A549 treated with Hydrocortisone at 1 μM for 4 hours (cell line): ENCODE measurements around the gene GARIN5B. TPM values are rescaled to one million over a fixed set of nuclear protein-coding genes. Genes with fewer than 3 reads are reported as not detected.

Source experiments
- total RNA-seq: library from RNA; stranded (reverse); fragments of 200-300 nt; extraction: Qiagen RNA extraction; gene quantifications from 5 replicates; pipeline ENCODE4 v1.2.3, GENCODE V29; 2022

GARIN5B gene
- 0.06 to 0.20 TPM (median 0.10 TPM) in 5 replicates for total RNA-seq

DNA sequence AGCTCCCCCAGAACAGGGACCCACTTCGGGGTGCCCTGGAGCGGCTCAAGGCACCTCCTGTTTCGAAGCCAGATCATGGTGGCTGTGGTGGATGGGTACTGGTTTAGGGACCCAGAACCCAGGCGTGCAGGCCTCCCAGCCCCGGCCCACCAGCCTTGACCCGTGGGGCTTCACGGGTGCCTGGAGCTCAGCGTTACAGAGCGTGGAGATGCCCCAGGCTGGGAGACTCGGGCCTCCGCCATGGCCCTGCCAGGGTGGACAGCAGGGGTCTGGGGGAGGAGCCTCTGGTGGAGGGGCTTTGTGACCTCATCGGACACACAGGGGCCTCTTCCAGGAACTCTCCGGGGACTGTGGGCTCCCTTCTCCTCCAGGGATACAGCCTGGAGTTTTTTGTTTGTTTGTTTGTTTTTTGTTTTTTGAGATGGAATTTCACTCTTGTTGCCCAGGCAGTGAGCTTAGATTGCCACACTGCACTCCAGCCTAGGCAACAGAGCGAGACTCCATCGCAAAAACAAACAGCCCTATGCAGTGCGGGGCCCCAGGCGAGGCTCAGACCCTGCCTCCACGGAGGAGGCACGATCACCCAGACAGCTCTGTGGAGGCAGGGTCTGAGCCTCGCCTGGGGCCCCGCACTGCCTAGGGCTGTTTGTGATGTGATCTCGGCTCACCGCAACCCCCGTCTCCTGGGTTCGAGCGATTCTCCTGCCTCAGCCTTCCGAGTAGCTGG, at the start of gene GARIN5B:
Gene GARIN5B, minus strand, starts transcription at position 271 of the 727 bp plus-strand sequence. Its CDS starts 194 bp downstream, at position 77.

DNA sequence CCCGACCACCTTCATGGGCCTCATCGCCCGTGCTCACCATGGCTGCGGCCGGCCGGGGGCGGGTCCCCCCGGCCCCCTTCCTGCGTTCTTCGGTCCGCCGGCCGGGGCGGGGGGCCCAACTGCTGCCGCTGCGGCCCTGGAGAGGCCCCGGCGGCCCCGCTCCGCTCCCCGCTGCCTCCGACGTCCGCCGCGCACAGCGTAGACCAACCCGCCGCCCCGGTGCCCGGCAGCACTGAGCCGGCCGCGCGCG, 44.4 kb upstream of the GARIN5B start, which contains the start of gene UBE2S:
Gene UBE2S, minus strand, starts transcription at position 239 of the 250 bp plus-strand sequence. Its CDS starts 199 bp downstream, at position 40.

DNA sequence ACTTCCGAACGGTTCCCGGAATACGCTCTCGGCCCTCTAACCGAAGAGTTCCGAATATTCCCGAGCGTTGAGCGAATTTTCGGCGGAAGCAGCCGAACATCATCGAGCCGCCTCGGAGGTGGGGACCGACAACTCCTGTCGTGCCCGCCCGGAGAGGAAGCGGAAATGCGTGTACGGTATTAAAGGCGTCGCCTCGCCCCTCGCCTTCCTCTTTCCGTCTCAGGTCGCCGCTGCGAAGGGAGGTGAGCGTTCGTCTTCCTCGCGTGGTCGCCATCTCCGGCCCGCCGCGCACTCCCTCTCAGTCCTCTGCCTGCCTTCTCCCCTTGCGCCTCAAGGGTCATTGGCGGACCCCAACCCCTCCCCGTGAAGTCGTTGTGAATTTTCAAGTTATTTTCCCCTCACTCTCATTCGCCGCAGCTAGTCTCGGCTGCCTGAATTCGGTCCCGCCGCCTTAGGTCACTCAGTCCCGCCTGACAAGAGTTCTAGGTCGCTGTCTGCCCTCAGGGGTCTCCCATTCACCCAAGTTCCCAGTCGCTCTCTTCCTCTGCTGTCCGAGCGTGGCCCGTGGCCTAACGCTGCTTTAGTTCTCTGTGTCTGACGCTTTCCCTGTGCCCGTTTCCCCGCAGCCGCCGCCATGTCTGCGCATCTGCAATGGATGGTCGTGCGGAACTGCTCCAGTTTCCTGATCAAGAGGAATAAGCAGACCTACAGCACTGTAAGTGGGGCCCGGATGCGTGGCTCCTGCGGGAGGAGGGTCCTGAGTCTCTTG, 22.8 kb upstream of the GARIN5B start, which contains the start of gene RPL28:
Gene RPL28, plus strand, starts transcription at position 209 of the 769 bp plus-strand sequence. Its CDS starts 426 bp downstream, at position 635.

DNA sequence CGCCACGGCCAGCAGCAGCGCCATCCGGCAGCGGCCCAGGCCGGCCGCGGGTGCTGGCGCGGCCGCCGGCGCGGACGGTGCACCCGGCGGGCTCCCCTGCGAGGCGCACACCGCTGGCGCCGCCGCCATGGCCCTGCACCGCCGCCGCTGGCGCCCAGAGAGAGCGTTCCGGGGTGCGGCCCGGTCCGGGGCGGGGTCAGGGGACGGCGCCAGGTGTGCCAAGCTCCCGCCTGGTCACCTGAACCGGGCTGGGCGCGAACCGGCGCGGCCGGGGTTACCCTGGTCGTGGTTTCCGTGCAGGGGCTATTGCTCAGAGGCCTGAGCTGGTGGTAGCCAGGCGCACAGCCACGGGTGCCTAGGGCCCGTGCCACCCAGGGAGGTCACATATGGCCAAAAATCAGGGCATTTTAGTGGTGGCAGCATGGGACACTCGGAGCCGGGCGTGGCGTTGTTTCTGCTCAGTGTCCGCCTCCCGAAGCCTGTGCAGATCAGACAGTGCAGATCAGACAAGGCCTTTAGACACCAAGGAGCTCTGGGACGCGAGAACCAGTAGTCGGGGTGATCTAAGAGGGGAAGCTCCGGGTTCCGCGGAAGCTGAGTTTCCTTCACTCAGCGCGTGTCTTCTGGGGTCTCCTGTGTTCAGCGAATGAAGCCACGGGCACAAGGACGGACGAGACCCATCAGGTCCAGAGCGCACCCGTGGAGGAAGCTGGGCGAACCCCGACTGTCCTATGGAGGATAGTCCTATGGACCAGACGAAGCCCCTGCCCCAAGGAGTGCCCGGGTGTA, 21.3 kb upstream of the GARIN5B start, which contains the start of gene TMEM238:
Gene TMEM238, minus strand, starts transcription at position 162 of the 789 bp plus-strand sequence. Its CDS starts 33 bp downstream, at position 129.

DNA sequence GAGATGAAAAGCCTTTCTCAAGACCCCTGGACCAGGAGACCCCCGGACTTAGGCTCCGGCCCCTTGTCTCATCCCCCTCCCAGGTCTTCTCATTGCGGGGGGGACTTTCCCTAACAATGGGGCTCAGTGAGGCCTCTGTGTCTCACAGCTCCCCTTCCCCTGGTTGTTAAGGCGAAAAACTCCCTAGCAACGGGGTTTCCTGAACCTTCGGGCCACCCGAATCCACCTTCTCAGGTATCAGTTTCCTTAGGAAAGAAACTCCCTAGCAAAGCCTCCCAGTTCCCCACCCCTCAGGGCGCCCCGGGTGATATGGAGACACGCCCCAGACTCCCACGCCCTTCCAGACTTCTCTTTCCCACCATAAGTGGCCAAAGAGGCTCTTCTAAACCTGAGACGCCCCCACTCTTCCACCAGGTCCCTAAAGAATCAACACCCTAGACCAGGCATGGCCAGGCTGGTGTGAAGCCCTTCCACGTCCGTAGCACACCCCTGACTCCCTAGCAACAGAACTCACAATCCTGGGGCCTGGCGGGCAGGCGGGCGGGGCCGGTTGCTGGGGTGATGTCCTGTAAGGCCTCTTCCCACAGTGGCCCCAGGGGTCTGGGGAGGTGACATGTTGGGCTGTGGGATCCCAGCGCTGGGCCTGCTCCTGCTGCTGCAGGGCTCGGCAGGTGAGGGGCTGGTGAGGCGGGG, 13.3 kb upstream of the GARIN5B start, which contains the start of gene TMEM190:
Gene TMEM190, plus strand, starts transcription at position 586 of the 693 bp plus-strand sequence. Its CDS starts 28 bp downstream, at position 614.

DNA sequence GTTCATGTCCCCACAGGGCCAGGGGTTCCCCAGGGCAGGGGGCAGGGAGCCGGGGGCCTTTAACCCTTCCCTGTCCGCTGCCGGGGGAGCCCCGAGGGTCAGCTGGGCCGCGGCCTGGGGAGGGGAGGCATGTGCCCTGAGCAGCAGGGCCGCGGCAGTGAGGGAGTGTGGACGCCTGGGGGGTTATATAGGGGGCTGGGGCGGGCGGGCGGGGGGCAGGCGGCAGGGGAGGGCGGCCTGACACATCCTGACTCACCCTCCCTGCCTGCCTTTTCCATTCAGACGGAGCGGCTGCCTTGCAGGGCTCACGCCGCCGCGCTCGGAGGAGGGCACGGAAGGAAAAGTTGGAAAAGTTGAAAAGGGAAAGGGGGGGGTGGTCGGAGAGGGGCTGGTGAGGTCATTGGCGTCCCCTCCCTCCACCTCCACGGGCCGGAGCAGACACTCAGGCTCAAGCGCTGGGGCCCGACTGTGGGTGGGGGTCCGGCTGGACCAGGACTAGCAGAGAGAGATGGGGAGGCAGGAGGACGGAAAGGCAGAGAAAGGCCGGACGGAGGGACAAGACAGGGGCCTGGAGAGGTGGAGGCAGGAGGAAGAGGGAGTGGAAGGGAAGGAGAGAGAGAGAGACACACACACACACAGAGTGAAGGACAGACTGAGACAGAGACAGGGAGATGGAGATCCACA, 7.4 kb upstream of the GARIN5B start, which contains the start of gene IL11:
Gene IL11, minus strand, starts transcription at position 159 of the 684 bp plus-strand sequence. Its CDS starts 153 bp downstream, at position 6.

DNA sequence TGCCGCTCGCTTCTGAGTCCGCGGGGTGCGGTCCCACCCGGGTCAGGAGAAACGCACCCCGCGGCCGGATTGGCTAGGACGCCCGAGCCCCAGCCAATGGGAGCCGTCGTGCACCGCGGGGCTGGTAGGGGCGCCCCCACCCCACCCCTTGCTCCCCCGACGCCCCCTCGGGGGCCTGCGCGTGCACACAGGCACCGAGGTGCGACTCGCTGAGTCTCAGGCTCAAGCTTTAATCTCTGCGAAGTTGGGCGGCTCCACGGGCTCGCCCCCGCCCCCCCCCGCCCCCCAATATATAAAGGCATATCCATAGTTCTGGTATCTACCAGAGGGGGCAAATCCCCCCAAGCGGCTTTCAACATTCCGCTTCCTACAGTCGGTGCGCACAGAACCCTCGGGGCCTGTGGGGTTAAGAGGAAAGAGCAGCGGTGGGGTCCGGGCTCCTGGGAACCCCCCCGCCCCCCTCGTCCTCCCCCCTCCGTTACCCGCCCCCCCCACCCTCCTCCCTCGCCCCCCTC, 8.3 kb downstream of the GARIN5B start, which contains the start of gene COX6B2:
Gene COX6B2, minus strand, starts transcription at position 22 of the 515 bp plus-strand sequence. CDS start 198 bp downstream, outside the sequence.

DNA sequence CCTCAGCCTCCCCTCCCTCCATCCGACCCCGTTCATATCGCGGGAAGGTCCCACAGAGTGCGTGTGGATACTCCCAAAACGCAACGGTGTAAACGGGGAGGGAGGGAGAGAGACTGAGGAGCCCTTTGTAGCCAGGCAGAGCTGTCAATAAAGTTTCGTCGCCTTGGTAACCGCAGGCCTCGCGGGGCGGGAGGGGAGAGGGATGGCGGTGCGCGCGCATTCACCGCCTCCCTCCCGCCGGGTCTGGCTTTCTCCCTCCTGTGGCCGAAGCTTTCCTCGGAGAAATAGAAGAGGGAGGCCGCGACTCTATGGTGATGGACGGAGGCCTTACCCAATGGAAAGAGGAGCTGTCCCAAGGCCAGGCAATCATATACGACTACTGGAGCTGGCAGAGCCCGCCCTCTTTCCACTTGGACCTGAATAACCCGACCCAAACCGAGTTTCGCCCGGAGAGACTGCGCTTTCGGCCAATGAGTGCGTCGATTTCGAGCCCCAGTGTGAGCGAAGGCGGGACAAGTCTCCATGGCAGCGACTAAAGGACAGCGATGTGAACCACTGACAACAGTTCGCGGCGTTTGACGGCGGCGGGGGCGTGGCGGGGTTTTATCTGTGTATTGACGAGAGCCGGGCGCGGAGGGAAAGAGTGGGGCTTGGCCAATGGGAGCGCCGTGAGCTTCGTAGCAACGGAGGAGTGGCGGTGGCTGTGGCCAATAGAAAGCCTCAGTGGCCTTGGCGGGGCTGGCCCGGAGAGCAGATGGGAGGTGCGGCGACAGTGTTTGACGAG, 23.8 kb downstream of the GARIN5B start, which contains the start of gene KMT5C:
Gene KMT5C, plus strand, starts transcription at position 772 of the 784 bp plus-strand sequence. CDS start 2,061 bp downstream, outside the sequence.

DNA sequence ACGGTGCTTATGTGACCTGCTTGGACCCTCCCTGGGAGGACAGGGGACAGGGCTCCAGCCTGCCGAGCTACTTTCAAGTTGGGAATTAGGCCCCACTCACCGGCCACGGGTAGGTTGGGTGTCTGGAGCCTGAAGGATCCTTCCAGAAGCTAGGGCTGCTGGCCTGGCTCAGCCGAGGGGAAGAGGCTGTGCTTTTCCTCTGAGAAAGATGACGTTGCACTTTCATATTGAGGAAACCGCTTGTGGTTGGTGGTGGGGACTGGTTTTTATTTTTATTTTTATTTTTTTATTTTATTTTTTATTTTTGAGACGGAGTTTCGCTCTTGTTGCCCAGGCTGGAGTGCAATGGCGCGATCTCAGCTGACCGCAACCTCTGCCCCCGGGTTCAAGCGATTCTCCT, 37.9 kb downstream of the GARIN5B start, which contains the start of gene TMEM150B:
Gene TMEM150B, minus strand, starts transcription at position 170 of the 400 bp plus-strand sequence. CDS start 4,305 bp downstream, outside the sequence.

Other genes with a start within 250 kb of the GARIN5B start
- gene PPP1R12C, start 245.6 kb downstream of the GARIN5B start, total RNA-seq, result 65.1 to 85.5 TPM (median 79.5 TPM) in 5 replicates
- 108 to 144 TPM (median 132 TPM) in 5 replicates for gene TNNT1, start 214.1 kb downstream of the GARIN5B start, total RNA-seq
- gene TNNI3, start 205.5 kb downstream of the GARIN5B start, total RNA-seq, result 4.8 to 7.9 TPM (median 7.6 TPM) in 5 replicates
- gene DNAAF3, start 196.6 kb downstream of the GARIN5B start, total RNA-seq, result 5.2 to 6.4 TPM (median 5.6 TPM) in 5 replicates
- 3.0 to 4.8 TPM (median 4.3 TPM) in 5 replicates for gene SYT5, start 183.0 kb downstream of the GARIN5B start, total RNA-seq
- 3.1 to 5.8 TPM (median 4.0 TPM) in 5 replicates for gene PTPRH, start 153.8 kb downstream of the GARIN5B start, total RNA-seq
- gene TMEM86B, start 134.5 kb downstream of the GARIN5B start, total RNA-seq, result 2.7 to 4.2 TPM (median 3.9 TPM) in 5 replicates
- 93.5 to 110 TPM (median 107 TPM) in 5 replicates for gene PPP6R1, start 104.2 kb downstream of the GARIN5B start, total RNA-seq
- gene HSPBP1, start 83.2 kb downstream of the GARIN5B start, total RNA-seq, result 118 to 141 TPM (median 133 TPM) in 5 replicates
- gene BRSK1, start 79.3 kb downstream of the GARIN5B start, total RNA-seq, result 2.4 to 3.6 TPM (median 3.1 TPM) in 5 replicates
- 0.20 TPM in 1 of 5 replicates, not detected in the others for gene TMEM150B, start 37.9 kb downstream of the GARIN5B start, total RNA-seq
- gene KMT5C, start 23.4 kb downstream of the GARIN5B start, total RNA-seq, result 4.5 to 6.4 TPM (median 5.2 TPM) in 5 replicates
- gene COX6B2, start 8.5 kb downstream of the GARIN5B start, total RNA-seq, result 0.56 to 0.99 TPM (median 0.66 TPM) in 5 replicates
- gene IL11, start 7.2 kb upstream of the GARIN5B start, total RNA-seq, result 11.8 to 15.1 TPM (median 12.3 TPM) in 5 replicates
- 1.1 to 2.0 TPM (median 1.4 TPM) in 5 replicates for gene TMEM190, start 13.6 kb upstream of the GARIN5B start, total RNA-seq
- gene TMEM238, start 21.0 kb upstream of the GARIN5B start, total RNA-seq, result 1.4 to 10.5 TPM (median 8.0 TPM) in 5 replicates
- 2,211 to 2,788 TPM (median 2,598 TPM) in 5 replicates for gene RPL28, start 22.7 kb upstream of the GARIN5B start, total RNA-seq
- gene UBE2S, start 44.5 kb upstream of the GARIN5B start, total RNA-seq, result 244 to 439 TPM (median 386 TPM) in 5 replicates
- not detected in 5 replicates for gene SHISA7, start 80.0 kb upstream of the GARIN5B start, total RNA-seq
- gene ISOC2, start 98.4 kb upstream of the GARIN5B start, total RNA-seq, result 50.1 to 63.3 TPM (median 58.1 TPM) in 5 replicates
- not detected in 5 replicates for gene C19orf85, start 101.5 kb upstream of the GARIN5B start, total RNA-seq
- gene ZNF628, start 113.4 kb upstream of the GARIN5B start, total RNA-seq, result 5.2 to 9.1 TPM (median 6.3 TPM) in 5 replicates
- 31.4 to 58.8 TPM (median 53.6 TPM) in 5 replicates for gene NAT14, start 121.9 kb upstream of the GARIN5B start, total RNA-seq
- gene SSC5D, start 125.2 kb upstream of the GARIN5B start, total RNA-seq, result 0.34 to 1.2 TPM (median 0.77 TPM) in 5 replicates
- 1.6 to 2.3 TPM (median 2.1 TPM) in 5 replicates for gene SBK2, start 173.9 kb upstream of the GARIN5B start, total RNA-seq
- 1.5 to 2.4 TPM (median 1.7 TPM) in 5 replicates for gene SBK3, start 182.3 kb upstream of the GARIN5B start, total RNA-seq
- gene ZNF579, start 217.6 kb upstream of the GARIN5B start, total RNA-seq, result 19.9 to 35.0 TPM (median 29.6 TPM) in 5 replicates
- 18.6 to 24.5 TPM (median 24.2 TPM) in 5 replicates for gene FIZ1, start 236.3 kb upstream of the GARIN5B start, total RNA-seq
- gene ZNF524, start 237.0 kb upstream of the GARIN5B start, total RNA-seq, result 11.2 to 18.9 TPM (median 16.4 TPM) in 5 replicates
- 7.2 to 12.0 TPM (median 10.9 TPM) in 5 replicates for gene ZNF865, start 242.4 kb upstream of the GARIN5B start, total RNA-seq